T follicular helper cell (primary cell): Measurements from ENCODE around the gene KLRF1.

Experiments used
- DNase-seq: peaks from one replicate; pipeline ENCODE4 v3.0.0-alpha.2; 2020; ENCODE audit warnings: low read depth

Gene KLRF1

DNA sequence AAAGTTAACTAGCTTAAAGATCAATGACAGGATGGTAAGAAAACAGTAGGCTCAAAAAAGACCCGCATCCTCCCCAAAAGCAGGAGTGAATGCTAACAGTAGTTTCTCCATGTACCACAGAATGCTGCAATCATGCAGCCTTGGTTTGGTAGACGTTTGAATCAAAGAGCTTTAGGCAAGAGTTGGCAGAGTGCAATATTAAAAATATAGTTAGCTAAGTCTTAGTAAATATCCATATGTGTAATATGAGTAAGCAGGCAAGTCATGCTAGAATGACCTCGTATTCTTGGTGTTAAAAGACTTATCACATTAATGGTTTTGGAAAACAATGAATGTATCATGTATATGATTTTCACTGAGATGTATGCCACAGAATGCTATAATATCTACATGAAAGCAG lies 18.8 kb upstream of the KLRF1 start:
- no peak for DNase-seq

DNA sequence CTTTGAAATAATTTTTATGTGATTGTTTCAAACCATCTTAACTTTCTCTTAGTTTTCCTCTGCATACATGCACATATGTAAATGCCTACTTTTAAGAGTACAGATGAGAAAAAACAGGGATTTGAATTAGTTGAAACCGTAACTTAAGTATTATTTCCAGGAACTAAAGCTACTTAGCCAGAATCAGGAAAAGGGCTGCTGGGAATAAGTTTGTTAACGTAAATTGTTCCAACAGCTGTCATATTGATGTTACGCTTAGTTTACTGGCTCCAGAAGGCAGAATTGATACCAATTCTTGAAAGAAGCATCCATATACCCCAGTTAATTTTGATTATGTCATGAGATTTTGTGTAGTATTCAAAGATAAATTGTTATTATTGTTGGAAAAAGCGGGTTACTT lies 17.9 kb upstream of the KLRF1 start:
- no peak for DNase-seq

DNA sequence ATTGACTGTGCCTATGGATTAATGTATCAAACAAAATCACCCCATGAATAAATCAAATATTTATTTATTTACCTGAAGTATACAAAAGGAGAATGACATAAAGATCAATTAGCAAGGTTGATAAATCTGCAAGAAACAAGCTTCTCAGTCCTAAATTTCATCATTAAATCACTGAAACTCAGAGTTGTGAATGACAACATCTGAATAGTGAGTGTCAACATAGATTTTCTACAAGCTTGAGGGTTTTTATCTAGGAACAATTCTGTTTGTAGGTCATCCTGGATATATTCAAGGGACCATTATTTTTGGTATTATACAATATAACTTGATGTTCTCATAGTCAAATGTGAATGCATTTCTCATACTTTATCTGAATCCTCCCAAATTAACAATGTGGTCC lies 17.4 kb upstream of the KLRF1 start:
- no peak for DNase-seq

DNA sequence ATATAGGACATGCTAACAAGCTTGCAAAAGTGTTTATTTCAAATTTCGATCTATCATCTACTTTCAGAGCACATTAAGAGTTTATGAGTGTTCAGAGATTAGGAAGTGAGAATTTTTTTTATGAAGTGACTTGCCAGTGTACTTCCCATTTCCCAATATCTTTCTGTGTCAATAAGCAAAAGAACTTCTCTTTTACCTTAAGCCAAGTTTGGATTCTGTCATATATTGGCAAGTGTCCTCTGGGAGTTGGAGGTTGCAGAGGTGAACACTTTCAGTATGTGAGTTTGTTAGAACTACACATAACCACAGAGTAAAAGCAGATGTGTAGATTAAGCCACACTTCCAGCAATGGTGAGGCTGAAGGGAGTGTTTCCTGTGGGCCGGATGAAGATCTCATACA lies 16.6 kb upstream of the KLRF1 start:
- DNase-seq = no peak

DNA sequence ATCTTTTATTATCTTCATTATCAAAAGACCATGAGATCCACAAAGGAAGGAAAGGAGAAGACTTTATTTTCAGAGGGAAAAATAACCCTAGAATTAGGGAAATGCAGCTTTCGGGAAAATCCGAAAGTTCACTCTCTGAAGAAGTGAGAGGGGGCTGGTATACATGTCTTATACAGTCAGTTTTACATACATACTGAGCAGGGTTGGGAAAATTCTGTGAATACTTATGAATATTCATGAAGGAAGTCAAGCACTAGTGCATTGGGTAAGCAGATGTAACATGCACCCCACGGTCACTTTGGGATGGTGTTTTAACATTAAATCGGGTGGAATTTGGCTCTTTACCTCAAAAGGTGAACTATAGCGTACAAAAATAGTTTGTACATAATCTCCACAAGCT lies 15.7 kb upstream of the KLRF1 start:
- no peak for DNase-seq

DNA sequence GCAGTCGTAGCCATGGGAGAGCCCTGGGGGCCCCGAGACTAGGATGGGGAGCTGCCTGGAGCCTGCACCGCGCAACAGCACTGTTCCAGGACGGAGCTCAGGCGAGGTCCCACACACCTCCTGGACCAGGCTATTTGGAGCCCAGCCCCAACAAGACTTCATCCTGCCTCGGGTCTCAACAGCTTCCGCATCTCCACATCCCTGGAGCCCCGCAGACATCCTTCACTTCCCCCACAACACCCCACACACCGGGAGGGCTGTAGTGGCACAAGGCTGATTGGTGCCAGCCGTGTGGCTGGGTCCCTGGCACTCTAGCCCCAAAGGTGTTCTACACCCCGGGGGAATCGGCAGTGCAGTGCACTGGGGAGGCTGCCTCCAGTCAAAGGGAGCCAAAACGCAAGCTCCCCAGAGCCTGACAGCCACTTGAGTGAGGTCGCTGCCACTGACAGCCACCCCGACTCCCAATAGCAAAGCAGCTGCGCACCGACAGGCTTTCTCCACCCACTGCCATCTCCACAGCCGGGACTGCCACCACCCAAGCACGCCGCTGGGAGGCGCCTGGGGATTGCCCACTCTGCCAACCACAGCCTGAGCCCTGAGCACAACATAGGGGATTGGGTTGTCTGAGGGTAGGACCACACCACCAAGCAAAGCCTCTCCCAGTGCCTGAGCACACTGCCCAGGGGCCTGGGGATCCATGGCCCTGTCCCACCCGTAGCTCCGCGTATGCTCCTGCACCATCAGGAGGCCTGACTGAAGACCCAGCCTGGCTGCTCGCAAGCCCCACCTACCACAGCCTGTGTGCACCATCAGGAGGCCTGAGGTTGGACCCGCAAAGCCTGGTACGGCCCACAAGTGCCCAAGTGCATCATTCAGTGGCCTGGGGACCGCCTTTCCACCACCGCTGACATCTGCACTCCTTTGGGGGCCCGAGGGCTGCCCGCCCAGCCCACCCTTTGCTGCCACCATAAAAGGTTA lies 13.2 kb upstream of the KLRF1 start:
- peak; percentile 85 for DNase-seq

DNA sequence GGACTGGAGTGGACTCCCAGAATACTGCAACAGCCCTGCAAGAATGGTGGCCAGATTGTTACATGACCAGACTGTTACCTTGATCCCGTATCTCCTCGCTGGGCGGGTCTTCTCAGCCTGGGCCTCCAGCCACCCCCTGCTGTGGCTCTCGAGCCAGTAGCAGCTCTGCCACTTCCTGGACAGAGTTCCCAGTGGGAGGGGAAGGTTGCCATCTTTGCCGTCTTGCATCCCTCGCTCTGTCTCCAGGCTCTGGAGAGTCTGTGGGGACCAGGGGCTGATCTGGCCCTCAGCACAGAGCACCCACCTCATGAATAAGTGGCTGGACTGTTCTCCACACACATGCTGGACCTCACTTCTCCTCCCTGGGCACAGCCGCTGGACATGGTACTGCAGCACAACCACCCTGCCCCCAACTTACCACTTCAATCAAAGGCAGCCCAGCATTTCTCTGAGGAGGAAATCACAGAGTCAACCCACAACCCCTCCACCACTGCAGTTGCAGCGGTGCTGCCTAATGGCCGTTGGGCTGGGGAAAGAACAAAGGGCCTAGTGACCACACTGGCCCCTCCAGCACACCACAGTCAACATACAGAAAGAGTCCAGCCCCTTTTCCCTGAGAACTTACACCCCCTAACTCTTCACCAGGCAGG lies 6.9 kb upstream of the KLRF1 start:
- DNase-seq = no peak

DNA sequence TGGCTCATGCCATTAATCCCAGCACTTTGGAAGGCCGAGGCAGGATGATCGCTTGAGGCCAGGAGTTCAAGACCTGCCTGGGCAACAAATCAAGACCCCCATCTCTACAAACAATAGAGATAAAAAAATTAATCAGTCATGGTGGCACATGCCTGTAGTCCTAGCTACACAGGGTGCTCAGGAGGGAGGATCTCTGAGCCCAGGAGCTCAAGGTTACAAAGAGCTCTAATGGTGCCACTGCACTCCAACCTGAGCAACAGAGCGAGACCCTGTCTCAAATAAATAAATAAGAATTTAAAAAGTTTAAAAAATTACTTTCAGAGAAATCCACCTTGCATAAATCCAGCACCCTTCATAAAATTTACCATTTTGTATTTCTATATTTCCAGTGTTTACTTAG lies 2.2 kb downstream of the KLRF1 start:
- DNase-seq = no peak

DNA sequence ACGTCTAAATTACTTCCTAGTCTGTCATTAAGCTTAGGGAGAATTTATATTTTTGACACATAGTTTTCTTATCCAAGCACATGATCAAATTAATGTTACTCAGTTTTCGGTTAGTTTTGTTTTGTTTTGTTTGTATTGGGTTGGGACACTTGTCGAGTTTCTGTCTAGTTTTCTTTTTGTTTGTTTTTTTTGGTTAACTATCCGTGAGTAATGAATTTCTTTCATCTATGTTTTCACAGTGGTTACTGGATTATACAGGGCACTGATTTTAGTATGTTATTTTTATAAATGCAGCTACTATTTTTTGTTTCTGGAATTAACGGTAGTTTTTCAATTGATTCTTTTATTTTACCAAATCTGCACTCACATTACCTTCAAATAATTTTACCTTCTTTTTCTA lies 2.7 kb downstream of the KLRF1 start:
- DNase-seq = no peak

DNA sequence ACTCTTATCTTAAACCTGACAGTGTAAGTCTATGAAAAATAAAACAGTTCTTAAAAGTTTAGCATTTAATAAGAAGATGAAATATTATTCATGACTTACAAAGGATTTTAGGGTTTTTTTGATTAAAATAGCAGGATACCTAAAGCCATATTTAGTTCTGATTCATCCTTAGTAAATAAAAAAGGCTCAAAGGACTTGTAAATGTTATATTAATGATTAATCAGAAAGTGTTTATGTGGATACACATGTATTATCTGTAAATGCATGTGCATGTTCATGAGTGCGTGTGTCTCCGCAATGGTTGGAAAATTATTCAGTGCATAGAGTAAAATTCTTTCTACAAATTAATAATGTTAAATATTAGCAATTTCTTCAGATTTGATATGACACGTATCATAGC lies 4.4 kb downstream of the KLRF1 start:
- no peak for DNase-seq

DNA sequence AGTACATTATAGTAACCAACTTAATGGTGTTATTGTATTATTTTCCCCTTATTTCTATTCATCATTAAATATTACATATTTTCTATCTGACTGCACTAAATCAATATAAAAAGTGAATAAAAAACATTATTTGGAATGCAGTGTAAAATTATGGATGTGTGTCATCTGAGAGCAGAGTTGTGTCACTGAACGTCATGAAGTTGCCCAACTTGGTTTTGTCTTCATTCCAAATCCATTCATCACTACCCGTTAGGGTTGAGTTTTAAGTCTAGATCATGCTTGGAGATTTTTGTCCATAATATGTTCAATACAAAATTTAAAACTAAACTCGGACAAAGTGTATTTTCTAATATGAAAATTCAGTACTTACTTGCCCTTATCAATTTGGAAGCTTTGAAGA lies 16.1 kb downstream of the KLRF1 start:
- no peak for DNase-seq

DNA sequence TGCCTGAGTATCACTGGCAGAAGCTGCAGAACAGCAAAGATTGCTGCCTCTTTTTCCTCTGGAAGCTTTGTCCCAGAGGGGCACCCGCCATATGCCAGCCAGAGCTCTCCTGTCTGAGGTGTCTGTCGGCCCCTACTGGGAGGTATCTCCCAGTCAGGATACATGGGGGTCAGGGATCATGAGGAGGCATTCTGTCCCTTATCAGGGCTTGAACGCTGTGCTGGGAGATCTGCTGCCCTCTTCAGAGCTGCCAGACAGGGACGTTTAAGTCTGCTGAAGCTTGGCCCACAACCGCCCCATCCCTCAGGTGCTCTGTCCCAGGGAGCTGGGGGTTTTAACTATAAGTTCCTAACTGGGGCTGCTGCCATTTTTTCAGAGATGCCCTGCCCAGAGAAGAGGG lies 21.6 kb downstream of the KLRF1 start:
- DNase-seq = no peak

DNA sequence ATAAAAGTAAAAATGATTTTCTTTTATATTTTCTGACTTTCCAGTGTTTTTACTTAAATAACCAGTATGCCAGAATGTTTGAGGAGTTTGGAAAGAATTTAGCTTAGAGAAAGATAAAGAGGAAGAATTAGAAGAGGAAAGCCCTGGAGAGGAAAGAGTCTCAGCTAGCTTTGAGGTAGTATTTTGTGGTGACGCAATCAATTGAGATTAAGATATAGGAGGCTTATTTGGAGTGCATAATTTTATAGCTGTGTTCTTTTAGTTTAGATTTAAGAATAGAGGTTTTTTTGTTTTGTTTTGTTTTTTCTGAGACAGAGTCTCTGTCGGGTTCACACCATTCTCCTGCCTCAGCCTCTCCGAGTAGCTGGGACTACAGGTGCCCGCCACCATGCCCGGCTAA lies 23.8 kb downstream of the KLRF1 start:
- no peak for DNase-seq

DNA sequence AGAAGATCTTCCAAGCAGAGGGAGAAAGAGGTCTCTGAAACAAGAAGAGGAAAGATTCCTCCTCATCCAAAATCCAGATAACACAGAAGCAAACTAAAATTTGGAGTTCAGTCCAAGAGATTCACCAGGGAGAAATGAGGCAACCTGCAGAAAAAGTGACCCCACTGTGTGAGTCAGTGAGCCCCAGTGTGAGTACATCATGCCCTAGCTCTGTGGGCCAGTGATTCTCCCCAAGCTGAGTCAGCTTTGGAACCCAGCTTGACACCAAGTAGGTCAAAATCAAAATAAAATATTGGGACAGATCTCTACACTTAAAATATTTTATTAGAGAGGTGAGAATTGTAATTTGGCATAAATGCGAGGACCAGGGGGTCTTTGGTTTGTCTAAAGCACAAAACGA lies 24.6 kb downstream of the KLRF1 start:
- DNase-seq = no peak

DNA sequence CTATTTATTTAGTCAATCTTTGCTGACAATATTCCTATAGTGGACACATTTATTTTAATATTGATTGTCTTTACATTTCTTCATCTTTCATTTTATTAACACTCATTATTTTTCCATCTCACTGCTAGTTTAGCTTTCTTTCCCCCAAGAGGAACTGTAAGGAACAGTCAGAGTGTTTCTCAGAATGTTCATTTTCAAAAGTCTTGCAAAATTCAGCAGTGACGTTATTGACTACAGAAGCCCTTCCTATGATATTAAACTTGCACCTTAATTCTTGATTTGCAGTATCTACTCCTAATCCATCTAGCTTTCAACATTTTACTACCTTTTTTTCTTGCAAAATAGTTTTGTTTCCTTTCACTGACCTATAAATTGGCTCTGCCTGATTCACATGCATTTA lies 28.9 kb downstream of the KLRF1 start:
- DNase-seq = no peak

DNA sequence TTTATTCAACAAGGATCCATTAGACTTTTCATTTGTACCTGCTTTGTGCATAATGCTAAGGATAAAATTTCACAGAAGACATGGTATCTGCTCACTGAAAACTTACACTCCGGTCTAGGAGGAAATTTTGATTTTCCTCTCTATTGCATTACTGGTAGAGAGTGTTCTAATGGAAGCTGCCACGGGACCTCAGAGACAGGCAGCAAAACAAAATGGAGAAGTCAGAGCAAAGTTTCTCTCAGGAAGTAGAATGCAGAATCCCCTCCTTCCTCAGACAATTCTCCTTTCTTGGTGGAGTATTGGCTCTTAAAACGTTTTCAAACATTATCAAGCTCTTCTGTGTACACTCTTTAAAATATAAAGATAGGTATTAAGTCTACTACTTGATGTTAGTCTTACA lies 29.6 kb downstream of the KLRF1 start:
- DNase-seq = no peak

DNA sequence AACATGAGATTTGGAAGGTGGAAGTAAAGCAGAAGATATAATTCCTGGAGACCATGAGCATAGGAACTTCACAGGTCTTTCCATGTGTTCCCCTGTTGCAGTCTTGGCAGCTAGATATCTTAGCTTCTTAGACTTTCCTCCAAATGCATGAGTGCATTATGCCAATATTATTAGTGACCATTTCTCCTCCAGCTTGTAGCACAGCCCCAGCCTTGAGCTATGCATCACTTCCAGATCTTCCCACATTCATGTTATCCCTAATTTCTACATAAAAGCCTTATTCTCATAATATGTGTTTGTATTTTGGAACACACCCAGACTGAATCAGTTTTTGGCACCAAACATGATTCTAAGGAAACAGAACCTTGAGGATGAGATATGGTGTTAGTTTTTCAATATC lies 30.9 kb downstream of the KLRF1 start:
- no peak for DNase-seq

DNA sequence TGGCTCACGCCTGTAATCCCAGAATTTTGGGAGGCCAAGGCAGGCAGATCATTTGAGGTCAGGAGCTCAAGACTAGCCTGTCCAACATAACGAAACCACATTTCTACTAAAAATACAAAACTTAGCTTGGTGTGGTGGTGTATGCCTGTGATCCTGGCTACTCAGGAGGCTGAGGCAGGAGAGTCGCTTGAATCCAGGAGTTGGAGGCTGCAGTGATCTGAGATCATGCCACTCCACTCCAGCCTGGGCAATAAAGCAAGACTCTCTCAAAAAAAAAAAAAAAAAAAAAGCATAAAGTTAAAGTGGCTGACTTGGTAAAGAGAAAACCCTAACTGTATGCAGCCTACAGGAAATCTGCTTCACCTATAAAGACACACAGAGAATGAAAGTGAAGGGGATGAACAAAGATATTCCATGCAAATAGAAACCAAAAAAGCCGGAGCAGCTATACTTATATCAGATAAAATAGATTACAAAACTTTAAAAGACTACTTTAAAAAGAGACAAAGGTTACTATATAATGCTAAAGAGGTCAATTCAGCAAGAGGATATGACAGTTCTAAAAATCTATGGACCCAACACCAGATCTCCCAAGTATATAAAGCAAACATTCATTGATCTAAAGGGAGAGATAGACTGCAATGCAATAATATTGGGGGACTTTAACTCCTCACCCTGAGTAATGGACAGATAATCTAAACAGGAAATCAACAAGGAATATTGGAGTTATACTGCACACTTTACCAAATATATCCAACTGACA lies 37.8 kb downstream of the KLRF1 start:
- DNase-seq = no peak

DNA sequence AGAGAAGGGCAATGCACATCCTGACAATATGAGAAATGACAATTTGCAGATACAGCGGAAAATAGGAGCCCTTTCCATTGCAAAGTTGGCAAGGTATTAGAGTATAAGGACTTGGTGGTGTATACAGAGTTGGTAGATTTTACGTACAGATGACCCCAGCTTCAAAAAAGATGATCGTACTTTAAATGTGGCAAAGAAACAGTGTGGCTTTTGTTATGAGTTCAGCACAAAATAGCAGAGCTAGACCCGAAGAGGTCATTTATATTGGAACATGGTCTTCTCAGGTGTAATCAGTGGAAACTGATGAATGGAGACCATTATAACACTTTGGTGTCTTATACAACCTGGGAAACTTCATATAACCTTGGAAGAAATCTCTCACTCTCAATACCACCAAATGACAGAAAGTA lies 39.6 kb downstream of the KLRF1 start:
- no peak for DNase-seq

DNA sequence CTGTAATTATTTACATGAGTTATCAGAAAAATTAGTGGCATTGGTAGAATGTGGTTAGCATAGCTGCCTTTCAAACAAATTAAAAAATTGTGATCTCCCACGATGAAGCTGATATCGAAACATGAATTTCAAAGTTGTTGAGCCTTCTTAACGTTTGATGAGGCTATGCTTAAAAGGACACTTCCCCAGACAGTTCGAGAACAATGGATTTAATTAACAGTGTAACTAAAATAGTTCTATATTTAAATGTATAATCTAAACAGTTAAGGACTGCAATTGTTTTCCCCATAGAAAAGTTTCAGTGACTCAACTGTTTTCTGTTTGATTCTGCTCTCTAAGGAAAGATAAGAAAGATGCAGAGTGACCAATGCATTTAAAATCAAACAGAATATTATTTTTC lies 40.2 kb downstream of the KLRF1 start:
- DNase-seq = no peak

DNA sequence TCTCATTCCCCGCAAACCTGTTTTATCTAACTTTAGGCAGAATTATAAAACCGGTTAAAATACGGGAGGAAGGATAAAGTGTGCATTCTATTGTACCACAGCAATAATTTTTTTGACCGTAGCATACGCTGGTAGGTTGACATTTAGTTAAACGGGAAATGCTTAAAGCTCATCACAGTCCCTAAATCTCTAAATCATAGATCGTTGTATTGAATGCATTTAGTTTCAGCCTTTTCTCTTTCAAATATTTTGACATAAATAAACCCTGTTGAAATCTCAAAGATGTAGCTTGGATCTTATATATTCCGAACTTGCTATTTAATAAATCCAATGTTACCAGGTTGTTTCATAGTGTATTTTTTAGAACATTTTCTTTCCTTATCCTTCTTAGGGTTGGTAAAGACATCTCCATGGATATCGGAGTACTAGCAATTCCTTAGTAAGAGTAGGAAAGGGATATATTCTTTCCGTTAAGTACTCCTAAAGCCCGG lies 41.1 kb downstream of the KLRF1 start:
- no peak for DNase-seq

DNA sequence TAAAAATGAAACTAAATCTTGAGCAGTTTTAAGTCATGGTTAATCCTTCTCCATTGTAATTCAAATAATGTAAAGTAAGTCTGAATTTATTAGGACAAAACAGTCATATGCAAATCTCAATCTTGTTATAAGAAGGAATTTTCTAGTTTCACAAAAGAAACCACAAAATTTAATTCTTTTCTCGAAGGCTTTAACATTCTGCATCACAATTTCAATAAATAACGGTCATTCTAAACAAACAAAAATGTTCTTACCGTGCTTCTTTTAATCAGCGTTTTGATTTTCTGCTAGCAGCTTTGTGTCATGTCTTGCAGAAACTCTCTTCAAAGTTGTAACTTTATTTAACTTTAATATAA lies 41.6 kb downstream of the KLRF1 start:
- no peak for DNase-seq
